IPS-18a (cell line): ENCODE measurements around the gene MAMSTR.

ENCODE experiments used
- H3K27ac ChIP-seq: one replicate; pipeline ENCODE4 v1.5.1; 2013; ENCODE audit warnings: low read length
- H3K27me3 ChIP-seq: one replicate; pipeline ENCODE4 v1.6.1; 2013; ENCODE audit warnings: mild to moderate bottlenecking, low read length; ENCODE audit not compliant: control insufficient read depth, insufficient read depth
- H3K36me3 ChIP-seq: one replicate; pipeline ENCODE4 v1.6.1; 2013; ENCODE audit warnings: low read depth, low read length; ENCODE audit not compliant: control insufficient read depth
- H3K4me1 ChIP-seq: one replicate; pipeline ENCODE4 v1.6.1; 2013; ENCODE audit warnings: low read depth, low read length; ENCODE audit not compliant: control insufficient read depth
- H3K4me3 ChIP-seq: one replicate; pipeline ENCODE4 v1.5.1; 2013; ENCODE audit warnings: low read length
- H3K9ac ChIP-seq: one replicate; pipeline ENCODE4 v1.6.1; 2013; ENCODE audit warnings: mild to moderate bottlenecking, low read length, moderate library complexity
- H3K9me3 ChIP-seq: one replicate; pipeline ENCODE4 v1.6.1; 2013; ENCODE audit warnings: low read depth, low read length; ENCODE audit not compliant: control insufficient read depth

Gene MAMSTR

DNA sequence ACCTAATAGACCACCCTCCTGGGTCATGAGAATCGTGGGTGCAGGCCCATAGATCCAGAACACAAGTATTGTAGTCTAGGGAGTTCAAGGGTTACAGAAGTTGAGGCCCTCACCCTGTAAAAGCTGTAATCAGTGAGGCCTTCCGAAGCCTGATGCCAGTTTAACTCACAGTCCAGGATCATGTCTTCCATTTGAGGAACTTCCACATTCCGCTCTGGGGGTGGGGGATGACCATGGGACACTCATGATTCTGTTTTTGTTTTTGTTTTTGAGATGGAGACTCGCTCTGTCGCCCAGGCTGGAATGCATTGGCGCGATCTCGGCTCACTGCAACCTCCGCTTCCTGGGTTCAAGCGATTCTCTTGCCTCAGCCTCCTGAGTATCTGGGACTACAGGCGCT, 22.6 kb upstream of the MAMSTR start:
- H3K27ac ChIP-seq, result no peak overlapping the region
- H3K9ac ChIP-seq, result no peak overlapping the region
- H3K9me3 ChIP-seq, result no peaks in the 10 kb centered on the region
- H3K36me3 ChIP-seq, result no peaks in the 10 kb centered on the region
- H3K27me3 ChIP-seq, result peaks cover 20% of the 10 kb centered on the region
- peaks cover 28% of the 10 kb centered on the region for H3K4me1 ChIP-seq
- no peak overlapping the region for H3K4me3 ChIP-seq

DNA sequence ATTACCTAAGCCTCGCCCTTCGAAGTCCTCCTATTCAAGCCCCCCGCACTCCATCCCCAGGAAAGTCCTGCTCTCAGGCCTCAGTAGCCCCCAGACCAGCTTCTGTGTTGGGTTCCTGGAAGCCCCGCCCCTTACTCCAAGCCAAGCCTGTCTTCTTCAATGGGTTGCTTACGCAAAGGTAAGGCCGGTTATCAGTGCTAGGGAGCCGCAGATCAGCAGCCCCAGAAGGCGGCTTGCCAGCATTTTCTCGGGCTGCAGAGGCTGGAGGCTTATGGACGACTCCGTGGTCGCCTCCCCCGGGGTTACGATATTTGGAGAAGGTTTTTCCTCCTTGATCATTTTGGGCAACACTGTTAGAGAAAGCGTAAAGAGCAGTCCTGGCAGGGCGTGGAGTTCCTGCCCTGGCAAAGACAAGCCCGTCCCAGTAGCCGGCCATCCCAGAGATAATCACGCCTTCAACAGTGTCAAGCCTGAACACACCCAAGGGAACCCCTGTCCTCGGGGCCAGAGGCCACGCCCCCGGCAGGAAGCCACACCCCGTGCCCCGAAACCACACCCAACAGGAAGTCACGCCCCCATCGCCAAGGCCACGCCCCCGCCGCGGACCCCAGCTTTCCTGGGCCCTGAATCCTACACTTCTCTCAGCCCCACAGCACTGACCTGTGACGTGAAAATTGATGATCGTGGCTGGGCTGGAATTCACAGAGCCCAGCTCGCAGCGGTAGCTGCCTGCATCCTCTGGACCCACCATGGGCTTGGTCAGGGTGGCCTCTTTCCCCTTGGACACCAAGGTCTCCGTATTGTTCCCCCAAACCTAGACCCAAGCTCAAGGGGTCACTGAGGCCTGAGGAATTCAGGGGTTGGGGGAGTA, 21.8 kb upstream of the MAMSTR start:
- Histone ChIP-seq H3K4me1 (peaks cover 28% of the 10 kb centered on the region), H3K9ac (no peak overlapping the region), H3K9me3 (no peaks in the 10 kb centered on the region), H3K4me3 (no peak overlapping the region), H3K27me3 (peaks cover 20% of the 10 kb centered on the region), H3K36me3 (no peaks in the 10 kb centered on the region), H3K27ac (no peak overlapping the region)

- Histone ChIP-seq H3K27ac (no peak within 1 kb of the TSS), H3K4me3 (peak within 1 kb of the TSS; percentile 57), H3K9me3 (no peaks in the 10 kb centered on the region)
Observed at GRCh38 chr19:48740164-48740972, 20.8 kb upstream of the MAMSTR start, which contains the start of gene RASIP1. Gene RASIP1 (minus strand): TSS chr19:48740610. CDS start chr19:48740282, 328 bp downstream.

DNA sequence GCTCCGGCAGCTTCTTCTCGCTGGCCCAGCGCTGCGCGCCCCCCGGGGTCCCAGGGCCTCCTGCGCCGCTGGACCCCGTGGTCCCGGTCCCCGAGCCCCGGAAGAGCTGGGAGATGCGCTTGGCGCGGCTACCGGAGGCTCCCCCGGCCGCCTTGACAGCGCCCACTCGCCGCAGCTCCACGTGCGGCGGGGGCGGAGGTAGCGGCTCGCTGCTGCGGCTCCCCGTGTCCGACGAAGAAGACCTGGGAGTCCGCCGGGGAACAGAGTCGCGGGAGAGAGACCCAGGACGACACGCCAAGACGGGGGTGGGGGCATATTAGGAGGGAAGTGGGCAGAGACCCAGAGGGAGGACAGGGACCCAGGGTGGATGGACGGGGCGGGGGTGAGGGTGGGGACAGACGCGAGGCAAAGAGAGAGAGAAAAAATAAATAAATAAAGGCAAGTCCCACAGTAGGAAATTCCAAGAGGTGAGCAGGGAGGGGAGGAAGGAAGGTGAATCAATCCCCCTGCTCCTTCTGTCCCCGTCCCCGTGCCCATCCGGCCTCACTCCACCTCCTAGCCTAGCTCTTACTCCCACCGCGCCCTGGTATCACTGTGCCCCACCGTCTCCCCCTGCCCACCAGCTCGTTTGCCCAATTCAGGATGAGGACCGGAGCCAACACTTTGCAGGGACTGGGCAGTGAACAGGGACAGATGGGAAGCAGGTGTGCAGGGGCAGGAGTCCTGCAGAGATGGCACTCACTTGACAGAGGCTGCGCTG, 20.1 kb upstream of the MAMSTR start:
- Histone ChIP-seq H3K4me3 (peak overlapping the region; percentile 57), H3K27me3 (peaks cover 20% of the 10 kb centered on the region), H3K27ac (no peak overlapping the region), H3K36me3 (no peaks in the 10 kb centered on the region), H3K4me1 (peaks cover 23% of the 10 kb centered on the region), H3K9me3 (no peaks in the 10 kb centered on the region), H3K9ac (no peak overlapping the region)

More at GRCh38 chr19:48740164-48740972, 20.8 kb upstream of the MAMSTR start, which contains the start of gene RASIP1:
- Histone ChIP-seq H3K9ac (no peak within 1 kb of the TSS), H3K4me1 (peaks cover 23% of the 10 kb centered on the region), H3K27me3 (peaks cover 20% of the 10 kb centered on the region), H3K36me3 (no peaks in the 10 kb centered on the region)

- Histone ChIP-seq H3K36me3 (no peaks in the 10 kb centered on the region), H3K27ac (no peak overlapping the region)
Observed at GRCh38 chr19:48738557-48739403, 19.3 kb upstream of the MAMSTR start.

DNA sequence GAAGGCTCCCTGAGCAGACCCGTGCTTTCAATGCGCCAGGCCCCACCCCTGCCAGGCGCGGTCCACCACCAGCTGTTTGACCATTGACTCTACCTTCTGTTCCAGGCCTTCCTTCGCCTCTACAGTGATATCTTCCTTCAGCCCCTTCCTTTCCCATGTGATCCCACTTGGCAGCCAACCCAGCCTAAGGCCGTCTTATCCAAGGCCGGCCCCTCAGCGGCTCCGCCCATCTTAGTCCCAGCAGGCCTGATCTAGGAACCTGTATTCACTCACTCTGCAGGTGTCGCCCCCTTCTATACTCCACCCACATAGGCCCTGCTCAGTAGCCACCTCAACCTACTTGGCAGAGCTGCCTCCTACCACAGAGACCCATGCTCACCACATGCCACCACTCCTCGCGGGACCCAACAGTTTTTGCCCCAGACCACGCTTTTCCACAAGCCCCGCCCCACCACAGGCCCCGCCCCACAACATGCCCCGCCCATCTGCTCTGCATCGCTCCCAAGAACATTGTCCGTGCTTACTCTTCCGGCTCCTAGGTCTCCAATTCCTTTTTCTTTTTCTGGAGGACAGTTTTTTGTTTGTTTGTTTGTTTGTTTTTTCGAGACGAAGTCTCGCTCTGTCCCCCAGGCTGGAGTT, 18.0 kb upstream of the MAMSTR start:
- Histone ChIP-seq H3K9ac (no peak overlapping the region), H3K4me1 (peaks cover 23% of the 10 kb centered on the region), H3K4me3 (no peak overlapping the region), H3K27me3 (peaks cover 20% of the 10 kb centered on the region), H3K27ac (no peak overlapping the region), H3K36me3 (no peaks in the 10 kb centered on the region), H3K9me3 (no peaks in the 10 kb centered on the region)

More at GRCh38 chr19:48738557-48739403, 19.3 kb upstream of the MAMSTR start:
- no peak overlapping the region for H3K9ac ChIP-seq
- H3K27me3 ChIP-seq, result peaks cover 20% of the 10 kb centered on the region
- H3K9me3 ChIP-seq, result no peaks in the 10 kb centered on the region
- H3K4me3 ChIP-seq, result peak overlapping the region; percentile 57
- peaks cover 23% of the 10 kb centered on the region for H3K4me1 ChIP-seq

DNA sequence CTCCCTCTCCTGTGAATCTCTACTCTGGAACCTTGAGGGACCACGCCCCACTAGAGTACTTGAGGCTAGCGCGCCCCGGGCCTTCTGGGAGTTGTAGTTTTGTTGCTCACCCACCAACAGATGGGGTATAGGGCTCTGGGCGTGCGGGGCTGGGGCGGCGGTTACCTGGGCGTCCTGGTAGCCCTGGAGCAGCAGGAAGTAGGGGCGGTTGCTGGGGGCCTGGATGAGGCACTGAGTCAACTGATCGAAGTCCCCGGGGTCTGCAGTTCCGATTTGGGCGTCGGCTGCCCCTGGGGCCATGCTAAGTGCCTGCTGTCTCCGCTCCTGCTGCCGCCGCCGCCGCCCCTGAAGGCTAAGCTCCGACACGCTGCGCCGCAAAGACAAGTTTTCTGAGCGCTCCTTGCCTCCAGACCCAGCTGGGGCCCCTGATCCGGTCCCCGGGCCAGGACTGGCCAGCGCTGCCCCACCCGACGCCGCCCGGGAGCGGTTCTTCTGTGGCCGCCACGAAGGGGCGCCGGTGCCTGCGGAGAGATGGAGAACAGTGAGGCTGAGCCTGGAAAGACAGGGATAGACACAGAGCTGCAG, 15.6 kb upstream of the MAMSTR start:
- H3K9ac ChIP-seq, result peak overlapping the region; percentile 39
- peaks cover 12% of the 10 kb centered on the region for H3K4me1 ChIP-seq
- H3K36me3 ChIP-seq, result no peaks in the 10 kb centered on the region
- H3K4me3 ChIP-seq, result peak overlapping the region; percentile 67
- no peaks in the 10 kb centered on the region for H3K9me3 ChIP-seq
- peaks cover 12% of the 10 kb centered on the region for H3K27me3 ChIP-seq
- H3K27ac ChIP-seq, result no peak overlapping the region

GRCh38 chr19:48734625-48735024, 15.1 kb upstream of the MAMSTR start:
- Histone ChIP-seq H3K9me3 (no peaks in the 10 kb centered on the region), H3K27me3 (peaks cover 7% of the 10 kb centered on the region), H3K4me1 (peaks cover 12% of the 10 kb centered on the region), H3K27ac (no peak overlapping the region), H3K4me3 (peak overlapping the region; percentile 67), H3K36me3 (no peaks in the 10 kb centered on the region), H3K9ac (no peak overlapping the region)

DNA sequence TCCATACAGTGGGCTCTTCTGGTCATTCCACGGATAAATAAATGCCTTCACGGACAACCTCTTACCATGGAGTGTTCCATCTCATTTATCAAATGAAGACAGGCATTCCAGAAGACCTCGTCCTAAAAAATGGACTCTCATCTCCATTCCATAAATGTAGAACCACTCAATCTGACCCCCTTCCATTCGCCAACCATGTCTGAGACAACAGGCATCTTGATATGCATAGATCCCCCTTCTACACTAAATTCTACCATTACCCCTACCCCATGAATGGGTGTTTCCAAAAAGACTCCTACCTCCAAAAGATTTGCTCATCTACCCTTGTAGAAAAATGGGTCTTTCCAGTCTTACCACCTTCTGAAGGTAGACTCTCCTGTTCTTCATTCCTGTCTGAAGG, 11.9 kb upstream of the MAMSTR start:
- no peaks in the 10 kb centered on the region for H3K36me3 ChIP-seq
- H3K9me3 ChIP-seq, result no peaks in the 10 kb centered on the region
- no peak overlapping the region for H3K4me3 ChIP-seq
- H3K27ac ChIP-seq, result no peak overlapping the region
- no peaks in the 10 kb centered on the region for H3K27me3 ChIP-seq
- H3K9ac ChIP-seq, result no peak overlapping the region
- H3K4me1 ChIP-seq, result no peaks in the 10 kb centered on the region
